GM21360 (cell line): ENCODE results near the gene MLF1.

Experiments used
- ATAC-seq: cut with Tn5 transposase; IDR thresholded peaks from one replicate; pipeline ENCODE4 v1.9.1; 2021; ENCODE audit warnings: mild to moderate bottlenecking, moderate library complexity; ENCODE audit not compliant: unreplicated experiment

Gene MLF1

GRCh38 chr3:158573714-158574113 is 2.7 kb downstream of the MLF1 start:
- no peak for ATAC-seq

GRCh38 chr3:158574646-158575045 is 3.7 kb downstream of the MLF1 start:
- no peak for ATAC-seq

DNA sequence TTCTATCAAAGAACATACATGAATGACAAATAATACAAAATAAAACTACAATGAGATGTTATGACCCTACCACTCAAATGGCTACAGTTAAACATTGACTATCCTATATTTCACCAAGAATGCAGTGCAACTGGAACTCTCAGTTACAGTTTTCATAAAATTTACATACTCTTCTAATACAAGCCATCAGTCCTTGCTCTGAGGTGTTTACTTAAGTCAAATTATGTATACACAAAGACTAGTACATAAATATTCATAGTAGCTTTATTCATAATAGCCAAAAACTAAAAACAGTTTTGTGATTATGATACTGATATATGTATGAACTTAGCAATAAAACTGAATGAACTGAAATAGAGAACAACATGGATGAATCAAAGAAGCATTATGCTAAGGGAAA is 19.2 kb downstream of the MLF1 start:
- no peak for ATAC-seq

- ATAC-seq, result no peak
These were observed 29.8 kb downstream of the MLF1 start for GRCh38 chr3:158600787-158601186.

- ATAC-seq, result no peak
These were observed 31.2 kb downstream of the MLF1 start for GRCh38 chr3:158602227-158602626.

DNA sequence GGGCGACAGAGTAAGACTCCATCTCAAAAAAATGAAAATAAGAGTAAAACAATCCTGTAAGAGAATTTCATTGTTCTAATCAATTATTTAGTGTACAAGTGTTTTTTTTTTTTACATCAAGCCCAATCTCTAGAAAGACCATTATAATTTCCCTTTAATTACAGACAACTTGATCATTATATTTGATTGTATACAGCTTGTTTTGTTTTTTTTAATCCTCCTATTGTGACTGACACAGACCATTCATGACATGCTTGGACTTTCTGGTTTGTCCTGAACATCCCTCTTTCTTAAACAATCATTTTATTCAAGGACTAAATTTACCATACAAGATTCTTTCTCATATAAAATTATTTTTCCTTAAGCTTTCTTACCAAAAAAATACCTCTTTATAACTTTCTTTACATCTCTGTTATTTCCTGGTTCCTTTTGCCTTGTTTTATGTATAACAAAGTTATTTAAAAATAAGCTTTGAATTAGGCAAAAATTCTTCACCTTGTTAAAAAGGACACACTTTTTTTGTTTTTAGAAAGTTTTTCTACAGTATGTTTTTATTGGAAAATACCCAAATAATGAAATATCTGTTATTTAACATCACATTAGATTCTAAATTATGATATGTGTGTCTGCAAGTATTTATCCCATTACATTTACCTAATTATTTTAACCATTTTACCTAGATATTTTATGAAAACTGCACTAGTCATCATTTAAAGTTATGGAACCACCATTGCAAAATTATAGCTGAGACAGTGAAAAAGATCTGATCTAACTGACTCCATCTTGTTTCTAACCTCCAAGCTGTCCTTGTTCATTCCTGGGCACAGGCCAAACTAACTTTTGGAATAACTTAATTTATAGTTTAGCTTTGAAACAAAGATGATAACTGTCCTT is 47.2 kb downstream of the MLF1 start:
- ATAC-seq, result no peak

GRCh38 chr3:158625881-158626280 is 54.9 kb downstream of the MLF1 start:
- no peak for ATAC-seq

GRCh38 chr3:158631981-158632380 is 61.0 kb downstream of the MLF1 start:
- no peak for ATAC-seq

GRCh38 chr3:158640646-158641045 is 69.7 kb downstream of the MLF1 start:
- ATAC-seq, result no peak

GRCh38 chr3:158642005-158642404 is 71.0 kb downstream of the MLF1 start:
- no peak for ATAC-seq

- no peak for ATAC-seq
These were observed 71.6 kb downstream of the MLF1 start for GRCh38 chr3:158642474-158643210.

- peak; percentile 99 for ATAC-seq
These were observed 73.4 kb downstream of the MLF1 start, which contains the start of gene GFM1 for GRCh38 chr3:158644345-158644908. Gene GFM1 (plus strand): TSS chr3:158644527. CDS start chr3:158644635, 108 bp downstream.

DNA sequence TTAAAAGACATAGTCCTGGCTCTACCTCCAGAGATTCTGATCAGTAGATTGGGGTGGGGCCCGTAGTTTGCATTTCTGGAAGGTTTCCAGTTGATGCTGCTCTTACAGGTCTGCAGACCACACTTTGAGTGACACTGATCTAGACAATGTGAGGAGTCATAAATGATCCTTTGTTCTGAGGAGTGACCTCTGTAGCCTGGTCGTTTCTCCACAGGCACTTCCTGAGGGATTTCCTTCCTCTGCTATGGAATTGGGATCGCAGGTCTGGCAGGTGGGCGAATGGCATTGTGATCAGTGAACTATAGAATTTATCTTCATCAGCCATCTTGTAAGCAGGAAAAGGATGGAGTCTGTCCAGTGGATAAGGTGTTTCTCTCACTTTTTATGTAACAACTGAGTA is 78.8 kb downstream of the MLF1 start:
- no peak for ATAC-seq

- no peak for ATAC-seq
These were observed 80.2 kb downstream of the MLF1 start for GRCh38 chr3:158651192-158651591.

- ATAC-seq, result no peak
These were observed 81.5 kb downstream of the MLF1 start for GRCh38 chr3:158652463-158652862.
